NCI-H146 treated with DMSO at 0.1 percent for 48 hours (cell line): ENCODE data around the gene DYNC2LI1.

ENCODE experiments used
- DNase-seq: peaks from one replicate; lab custom pipeline; 2025; ENCODE audit not compliant: unreplicated experiment; lab: John Stamatoyannopoulos, UW

DYNC2LI1 gene

DNA sequence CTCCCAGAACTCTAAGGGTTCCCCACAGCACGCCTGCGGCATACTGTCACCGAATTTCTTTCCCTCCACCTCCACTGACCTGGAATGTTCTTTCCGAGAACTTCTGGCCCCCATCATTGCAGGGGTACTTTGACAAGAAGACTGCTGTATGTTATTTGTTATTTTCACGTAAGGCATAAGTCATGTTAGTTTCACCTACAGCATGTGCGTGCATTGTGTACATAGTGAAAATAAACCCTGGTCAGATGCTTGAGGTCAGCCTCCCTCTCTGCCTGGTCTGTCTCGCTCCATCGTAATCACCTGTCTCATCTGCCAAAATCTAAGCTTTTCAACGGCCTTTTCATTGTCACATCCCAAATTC is 69.0 kb downstream of the DYNC2LI1 start:
- DNase-seq = no peak

DNA sequence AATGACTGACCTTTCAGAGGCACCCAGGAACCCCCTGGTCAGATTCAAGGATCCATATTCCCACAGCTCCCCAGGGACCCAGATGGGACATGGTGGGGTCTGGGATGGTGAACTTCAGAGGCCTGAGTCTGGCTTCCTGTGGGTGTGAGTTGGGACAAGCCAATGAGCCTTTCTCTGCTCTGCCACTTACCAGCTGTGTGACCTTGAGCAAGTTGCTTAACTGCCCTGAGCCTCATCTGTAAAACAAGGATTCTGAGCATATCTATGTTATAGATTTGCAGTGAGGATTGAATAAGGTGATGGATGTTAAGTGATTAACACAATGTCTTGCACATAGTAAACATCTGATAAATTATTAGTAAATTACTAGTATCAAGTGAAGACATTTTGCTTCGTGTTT is 71.3 kb downstream of the DYNC2LI1 start:
- no peak for DNase-seq

DNA sequence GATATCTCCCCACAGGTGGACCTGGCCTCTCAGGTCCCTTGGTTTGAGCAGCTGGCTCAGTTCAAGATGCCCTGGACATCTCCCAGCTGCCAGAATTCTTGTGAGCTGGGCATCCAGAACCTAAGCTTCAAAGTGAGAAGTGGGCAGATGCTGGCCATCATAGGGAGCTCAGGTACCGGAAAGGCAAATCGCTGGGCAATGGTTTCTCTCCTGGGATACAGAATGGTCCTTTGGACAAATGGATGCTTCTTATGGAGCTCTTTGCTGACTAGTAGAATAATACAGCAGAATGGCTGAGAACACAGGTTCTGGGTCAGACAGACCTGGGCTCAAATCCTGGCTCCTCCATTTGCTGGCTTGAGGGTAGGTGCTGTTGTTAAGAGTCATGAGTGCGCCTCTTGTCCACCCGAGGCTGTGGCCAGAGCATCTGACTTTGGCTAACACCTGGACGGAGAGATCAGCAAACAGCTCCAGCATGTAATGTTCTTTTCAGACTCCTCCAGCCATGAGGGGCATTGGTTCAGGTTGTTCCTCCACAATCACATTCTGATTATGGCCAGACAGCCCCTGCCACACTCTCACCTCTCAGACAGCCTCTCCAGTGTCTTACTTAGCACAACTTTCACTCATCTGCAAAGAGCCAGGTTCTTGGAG is 72.4 kb downstream of the DYNC2LI1 start:
- no peak for DNase-seq

DNA sequence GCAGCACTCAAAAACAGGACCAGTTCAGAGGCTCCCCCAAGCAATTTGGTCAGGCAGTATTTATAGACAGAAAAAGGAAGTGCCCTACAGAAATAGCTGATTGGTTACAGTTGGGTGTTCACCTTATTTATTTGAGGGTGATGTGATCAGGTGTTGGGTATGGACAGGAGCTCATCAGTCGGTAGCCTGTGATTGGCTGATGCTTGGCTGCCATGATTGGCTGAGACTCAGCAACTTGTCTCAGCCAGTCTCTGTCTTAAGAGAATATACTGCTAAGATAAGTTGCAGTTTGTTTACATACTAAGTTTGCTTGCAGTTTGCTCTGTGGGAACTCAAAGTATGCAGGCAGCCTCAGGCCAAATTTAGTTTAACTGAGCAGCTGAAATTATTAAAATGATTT is 74.4 kb downstream of the DYNC2LI1 start:
- DNase-seq = no peak

DNA sequence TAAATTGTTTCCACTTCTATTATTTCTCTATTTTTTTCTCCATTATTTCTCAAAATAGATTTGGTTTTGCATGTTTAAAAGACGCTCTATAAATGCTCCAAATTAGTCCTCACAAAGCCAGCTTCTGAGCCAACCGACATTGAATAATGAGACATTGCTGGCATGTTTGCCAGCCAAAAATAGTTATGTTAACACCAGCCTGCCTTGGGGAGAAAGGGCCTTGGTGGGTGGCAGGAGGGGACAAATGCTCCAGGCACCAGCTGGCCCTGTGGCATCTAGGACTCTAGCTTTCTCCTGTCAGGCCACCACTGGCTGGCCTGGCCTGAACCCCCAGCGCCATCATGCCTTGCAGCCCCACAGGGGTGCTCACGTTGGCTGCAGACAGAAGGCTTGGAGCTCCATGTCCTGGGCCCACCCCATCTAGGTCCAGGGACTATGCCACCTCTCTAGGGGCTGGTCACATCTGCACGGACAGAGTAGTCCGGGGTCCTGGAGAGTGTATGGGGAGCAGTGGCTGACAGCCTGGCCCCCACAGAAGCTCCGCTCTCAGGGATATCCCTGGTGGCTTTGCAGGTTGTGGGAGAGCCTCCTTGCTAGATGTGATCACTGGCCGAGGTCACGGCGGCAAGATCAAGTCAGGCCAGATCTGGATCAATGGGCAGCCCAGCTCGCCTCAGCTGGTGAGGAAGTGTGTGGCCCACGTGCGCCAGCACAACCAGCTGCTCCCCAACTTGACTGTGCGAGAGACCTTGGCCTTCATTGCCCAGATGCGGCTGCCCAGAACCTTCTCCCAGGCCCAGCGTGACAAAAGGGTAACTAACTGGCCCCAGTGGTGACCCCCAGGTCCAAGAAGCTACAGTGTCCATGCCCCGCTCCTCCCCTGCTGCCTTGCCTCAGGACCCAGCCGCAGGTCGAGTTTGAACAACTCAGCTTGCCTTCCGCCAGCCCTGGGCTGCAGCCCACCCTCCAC is 77.5 kb downstream of the DYNC2LI1 start:
- DNase-seq = no peak

DNA sequence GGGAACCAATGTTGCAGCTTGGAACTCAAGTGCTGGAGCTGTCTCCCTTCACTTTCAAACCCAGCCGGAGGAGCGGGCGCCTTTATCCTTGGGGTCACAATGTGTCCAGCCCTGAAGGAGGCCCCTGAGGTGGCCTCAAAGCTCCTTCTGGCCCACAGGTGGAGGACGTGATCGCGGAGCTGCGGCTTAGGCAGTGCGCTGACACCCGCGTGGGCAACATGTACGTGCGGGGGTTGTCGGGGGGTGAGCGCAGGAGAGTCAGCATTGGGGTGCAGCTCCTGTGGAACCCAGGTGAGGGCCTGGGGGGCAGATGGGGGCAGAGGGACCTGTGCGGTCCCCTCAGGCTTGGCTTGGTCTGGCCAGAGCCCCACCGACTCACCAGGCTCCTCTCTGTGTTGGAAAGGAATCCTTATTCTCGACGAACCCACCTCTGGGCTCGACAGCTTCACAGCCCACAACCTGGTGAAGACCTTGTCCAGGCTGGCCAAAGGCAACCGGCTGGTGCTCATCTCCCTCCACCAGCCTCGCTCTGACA is 78.4 kb downstream of the DYNC2LI1 start:
- no peak for DNase-seq

DNA sequence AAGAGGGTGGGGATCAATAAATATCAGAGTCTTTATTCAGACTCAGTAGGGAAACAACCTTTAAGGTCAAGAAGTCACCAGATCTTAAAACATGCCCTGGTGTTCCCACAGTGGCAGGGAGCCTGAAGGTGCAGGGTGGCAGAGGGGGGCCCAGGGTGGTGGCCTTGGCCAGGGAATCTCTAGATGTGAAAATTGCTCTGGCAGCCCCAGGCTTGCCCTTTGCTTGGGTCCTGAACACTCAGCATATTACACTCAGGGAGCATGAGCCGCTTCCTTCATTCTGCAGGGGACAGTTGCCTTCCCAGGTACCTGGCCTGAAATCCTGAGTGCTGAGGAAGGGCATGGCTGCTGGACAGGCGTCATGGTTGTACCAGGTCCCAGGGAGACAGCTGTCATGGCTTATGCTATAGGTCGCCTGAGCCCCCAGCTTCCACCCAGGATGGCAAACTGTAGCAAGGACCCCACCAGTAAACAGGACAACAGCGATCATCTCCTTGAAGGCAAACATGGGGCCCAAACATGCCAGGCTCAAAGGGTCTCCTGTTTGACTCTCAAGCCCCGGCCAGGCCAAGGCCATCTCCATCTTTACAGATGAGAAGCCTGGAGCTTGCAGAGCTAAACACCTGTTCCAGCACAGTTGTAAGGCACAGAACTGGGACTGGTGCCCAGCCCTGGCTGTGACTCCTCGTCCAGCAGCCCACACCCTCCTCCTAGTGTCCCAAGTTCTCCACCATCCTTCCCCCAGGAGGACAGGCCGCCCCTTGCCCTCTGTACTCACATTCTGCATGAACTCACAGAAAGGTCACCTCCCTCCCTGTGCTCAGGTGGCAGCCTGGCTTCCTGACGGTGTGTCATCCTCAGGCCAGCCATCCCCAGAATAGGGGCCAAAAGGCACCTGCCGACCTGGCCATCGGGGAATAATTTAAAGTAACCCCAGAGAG is 79.6 kb downstream of the DYNC2LI1 start:
- DNase-seq = no peak

DNA sequence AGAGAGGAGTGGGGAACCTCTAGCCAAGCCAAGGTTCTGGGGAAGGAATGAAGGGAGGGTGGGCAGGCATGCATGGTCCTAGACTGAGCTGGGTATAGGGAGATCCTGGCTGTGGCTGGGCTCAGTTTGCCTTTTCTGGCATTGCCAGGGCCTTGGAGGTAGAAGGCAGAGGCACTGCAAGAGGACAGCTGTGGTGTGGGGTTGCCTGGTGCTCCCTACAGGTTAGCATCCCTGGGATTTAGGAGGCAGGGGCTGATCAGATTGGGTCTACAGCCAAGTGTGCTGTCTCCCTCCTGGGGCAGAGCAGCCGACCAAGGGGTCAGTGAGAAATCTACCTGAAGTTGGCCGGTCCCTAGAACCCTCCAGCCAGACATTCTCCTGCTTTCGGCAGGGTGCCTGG is 80.8 kb downstream of the DYNC2LI1 start:
- no peak for DNase-seq

DNA sequence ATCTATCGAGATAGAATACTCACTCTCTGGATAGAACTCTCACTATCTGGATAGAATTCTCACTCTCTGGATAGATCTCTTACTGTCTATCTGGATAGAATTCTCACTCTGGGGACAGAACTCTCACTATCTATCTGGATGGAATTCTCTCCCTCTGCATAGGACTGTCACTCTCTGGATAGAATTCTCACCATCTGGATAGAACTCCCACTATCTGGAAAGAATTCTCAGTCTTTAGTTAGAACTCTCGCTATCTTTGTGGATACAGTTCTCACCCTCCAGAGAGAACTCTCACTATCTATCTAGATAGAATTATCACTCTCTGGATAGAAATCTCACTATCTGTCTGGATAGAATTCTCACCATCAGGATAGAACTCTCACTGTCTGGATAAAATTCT is 81.5 kb downstream of the DYNC2LI1 start:
- no peak for DNase-seq
